ENCODE results near the gene PIGR.

DNA sequence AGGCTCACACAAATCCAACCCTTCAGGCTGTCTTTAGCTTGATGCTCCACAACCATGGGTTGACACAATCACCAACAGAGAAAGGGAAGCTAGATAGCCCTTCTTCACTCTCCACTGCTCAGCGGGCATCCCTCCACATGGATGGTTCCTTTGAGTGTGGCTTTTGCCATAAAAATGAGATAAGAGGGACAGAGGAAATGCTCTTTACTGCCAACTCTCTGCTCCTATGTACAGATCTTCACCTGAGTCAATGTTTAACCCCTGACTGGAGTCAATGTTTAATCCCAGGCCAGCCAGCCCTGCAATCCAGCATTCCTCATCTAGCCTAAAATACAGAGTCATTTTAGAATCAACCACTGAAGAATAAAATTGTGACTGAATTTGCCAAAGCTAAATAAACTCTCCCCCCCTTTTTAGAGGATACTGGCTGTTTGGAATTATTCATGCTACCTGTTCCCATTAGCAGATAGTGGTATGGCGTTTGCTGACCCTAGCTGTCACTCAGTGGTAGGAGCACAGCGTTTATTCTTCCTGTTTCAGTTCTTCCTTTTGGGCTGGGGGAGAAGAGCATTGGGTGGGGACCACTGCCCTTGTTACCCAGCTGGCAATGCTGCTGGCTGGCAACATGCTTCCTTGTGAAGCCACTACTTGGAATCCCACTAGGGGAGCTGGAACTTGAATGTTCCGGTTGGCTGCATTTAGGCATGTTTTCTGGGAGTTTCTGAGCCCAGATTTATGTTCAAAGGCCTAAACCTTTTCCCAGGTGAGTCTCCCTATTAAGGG lies 5.2 kb upstream of the PIGR start:
- TF ChIP-seq, protein P1, sequence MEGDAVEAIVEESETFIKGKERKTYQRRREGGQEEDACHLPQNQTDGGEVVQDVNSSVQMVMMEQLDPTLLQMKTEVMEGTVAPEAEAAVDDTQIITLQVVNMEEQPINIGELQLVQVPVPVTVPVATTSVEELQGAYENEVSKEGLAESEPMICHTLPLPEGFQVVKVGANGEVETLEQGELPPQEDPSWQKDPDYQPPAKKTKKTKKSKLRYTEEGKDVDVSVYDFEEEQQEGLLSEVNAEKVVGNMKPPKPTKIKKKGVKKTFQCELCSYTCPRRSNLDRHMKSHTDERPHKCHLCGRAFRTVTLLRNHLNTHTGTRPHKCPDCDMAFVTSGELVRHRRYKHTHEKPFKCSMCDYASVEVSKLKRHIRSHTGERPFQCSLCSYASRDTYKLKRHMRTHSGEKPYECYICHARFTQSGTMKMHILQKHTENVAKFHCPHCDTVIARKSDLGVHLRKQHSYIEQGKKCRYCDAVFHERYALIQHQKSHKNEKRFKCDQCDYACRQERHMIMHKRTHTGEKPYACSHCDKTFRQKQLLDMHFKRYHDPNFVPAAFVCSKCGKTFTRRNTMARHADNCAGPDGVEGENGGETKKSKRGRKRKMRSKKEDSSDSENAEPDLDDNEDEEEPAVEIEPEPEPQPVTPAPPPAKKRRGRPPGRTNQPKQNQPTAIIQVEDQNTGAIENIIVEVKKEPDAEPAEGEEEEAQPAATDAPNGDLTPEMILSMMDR (IDR thresholded peaks at IDR 0.05) = no peak
- no peak for TF ChIP-seq POLR2A (IDR thresholded peaks at IDR 0.05)

All from vagina (tissue), 2 donors.